HG02798 (cell line): ENCODE measurements around the gene PTPRK.

Experiments used
- ATAC-seq: cut with Tn5 transposase; IDR thresholded peaks from one replicate; pipeline ENCODE4 v1.9.1; 2021; ENCODE audit warnings: mild to moderate bottlenecking; ENCODE audit not compliant: unreplicated experiment, poor library complexity

Gene PTPRK

DNA sequence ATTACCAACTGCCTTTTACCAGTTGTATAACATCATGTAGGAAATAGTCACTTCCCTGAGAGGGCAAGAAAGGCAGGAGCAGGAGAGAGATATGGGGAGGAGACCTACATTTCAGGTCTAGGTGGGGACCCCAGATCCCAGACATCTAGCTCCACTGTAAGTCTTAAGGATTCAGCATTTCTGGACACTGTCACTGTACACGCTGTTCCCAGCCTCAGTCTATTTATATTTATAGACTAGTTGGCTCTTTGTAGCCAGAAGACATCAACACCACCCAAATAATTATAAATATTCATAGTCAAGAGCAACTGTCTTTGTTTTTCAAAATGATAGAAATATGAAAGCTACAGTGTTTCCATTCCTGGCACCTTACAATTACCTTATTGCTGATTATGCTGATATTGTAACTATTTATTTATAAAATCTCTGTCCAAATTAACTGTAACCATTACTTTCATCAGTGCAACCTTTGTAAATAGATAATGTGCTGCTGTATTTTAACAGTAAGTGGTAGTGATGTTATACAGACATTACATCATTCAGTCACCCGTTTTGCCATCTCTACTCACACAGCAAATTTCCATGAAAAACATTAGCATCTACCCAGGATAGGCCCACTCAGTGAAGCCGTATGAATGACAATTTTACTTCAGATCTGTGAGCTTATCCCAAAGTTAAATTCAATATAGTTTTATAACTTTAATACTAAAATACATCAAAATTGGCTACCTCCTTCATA lies 162.8 kb downstream of the PTPRK start:
- no peak for ATAC-seq

DNA sequence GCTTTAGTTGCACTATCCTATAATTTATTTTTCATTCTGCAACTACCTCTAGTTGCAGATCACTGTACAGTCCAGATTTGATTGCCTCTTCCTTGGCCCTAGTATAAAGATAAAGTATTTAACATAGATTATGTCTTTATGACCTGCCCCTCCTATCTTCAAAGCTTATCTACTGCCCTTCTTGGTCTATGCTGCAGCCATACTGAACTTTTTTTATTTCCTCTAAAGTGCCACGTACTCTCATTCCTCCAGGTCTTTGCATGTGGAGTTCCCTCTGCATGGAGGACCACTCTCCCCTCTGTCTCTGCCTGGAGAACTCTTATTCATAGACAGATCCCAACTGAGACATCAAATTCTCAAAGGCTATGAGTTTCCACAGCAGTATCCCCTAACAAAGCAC lies 168.0 kb downstream of the PTPRK start:
- no peak for ATAC-seq

DNA sequence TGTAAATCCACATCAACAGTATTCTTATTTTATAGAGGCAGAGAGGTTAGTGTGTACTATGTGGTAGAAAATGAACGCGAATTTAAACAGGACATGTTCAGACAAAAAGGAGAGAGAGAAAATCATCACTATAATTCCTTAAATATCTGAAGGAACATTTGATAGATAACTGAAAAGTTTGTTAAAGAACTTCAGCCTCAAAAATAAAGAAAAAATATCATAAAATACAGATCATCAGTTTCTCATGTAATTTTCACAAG lies 169.2 kb downstream of the PTPRK start:
- no peak for ATAC-seq

DNA sequence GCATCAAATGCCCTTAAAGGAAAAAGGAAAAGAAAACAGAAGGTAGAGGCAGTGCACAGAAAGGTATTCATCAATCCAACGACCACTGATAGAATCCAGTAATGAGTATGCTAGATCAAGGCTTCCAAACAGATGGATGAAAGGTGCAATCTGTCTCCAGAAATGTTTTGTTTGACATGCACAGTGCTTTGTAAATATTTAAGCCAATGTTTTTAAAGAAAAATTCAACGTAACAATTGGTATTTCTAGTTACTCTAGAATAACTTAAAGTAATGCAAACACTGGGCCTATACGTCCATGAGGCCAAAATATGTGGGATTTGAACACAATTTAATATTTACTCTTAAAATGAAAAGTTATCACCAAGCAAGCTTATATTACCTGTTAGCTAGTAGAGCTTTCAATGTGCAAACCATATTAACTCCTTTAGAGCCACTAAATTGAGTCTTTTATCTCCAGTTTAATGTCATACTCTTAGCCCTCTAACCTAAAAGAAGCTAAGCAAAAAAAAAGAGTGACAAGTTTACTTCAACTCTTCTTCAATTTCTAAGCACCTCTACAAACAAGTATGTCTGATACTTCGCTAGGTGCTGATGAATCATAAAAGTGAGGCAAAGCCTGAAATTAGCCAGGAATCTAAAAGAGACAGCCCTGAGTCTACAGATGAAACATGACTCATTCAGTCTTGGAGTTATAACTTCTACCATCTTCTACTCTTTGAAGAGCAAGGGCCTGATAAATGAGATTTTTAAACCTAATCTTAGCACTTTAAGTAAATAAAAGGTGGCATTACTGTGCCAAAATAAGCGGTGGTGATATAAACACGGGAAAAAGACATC lies 169.8 kb downstream of the PTPRK start:
- ATAC-seq = no peak

DNA sequence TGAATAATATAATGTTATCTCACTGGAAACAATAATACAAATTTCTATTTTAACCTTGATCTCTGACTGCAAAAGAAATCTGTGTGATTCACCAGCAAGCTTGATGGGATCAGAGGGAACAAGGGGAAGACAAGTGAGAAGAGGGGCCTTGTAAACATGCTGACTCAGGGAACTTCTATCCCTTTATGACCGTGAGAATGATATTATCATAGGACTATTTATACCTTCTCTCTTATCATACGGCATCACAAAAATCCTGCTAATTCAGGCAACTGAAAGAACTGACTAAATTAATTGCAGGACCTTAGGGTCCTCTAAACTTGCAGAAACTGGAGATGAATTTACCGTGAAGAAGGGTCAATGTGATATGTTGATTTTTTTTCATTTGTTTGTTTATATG lies 173.3 kb downstream of the PTPRK start:
- ATAC-seq = no peak

DNA sequence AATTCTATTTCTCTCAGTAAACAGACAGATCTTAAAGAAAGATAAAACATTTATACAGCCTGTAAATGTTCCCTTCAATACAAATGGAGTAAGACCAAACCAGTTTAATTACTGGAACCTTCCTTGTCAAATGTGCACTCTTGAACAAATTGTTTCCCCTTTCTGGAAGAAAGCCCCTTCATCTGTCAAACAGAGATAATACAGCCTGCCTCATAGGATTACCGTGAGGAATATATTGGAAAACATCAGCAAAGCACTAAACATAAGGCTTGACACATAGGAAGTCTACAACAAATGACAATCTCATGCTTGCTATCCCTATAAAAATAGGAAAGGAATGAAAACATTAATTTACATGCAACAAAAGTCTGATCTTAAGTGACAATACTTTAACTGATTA lies 173.8 kb downstream of the PTPRK start:
- no peak for ATAC-seq

DNA sequence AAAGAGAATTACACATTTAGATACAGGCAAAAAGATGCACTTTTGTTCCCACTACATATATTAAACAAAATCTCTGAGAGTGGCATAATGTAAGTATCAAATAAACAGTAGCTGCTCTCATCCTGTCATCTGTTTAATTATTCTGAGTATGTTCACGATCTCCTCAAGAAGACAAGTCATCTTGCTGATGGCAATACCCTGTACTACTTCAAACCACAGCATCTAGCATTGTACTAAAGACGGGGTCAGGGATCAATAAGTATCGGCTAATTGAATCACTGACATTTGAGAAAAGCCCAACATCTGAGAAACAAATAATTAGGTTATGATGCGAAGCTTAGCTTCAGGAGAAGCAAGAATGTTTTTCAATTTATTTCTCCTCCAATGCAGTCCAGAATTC lies 175.1 kb downstream of the PTPRK start:
- ATAC-seq = no peak

DNA sequence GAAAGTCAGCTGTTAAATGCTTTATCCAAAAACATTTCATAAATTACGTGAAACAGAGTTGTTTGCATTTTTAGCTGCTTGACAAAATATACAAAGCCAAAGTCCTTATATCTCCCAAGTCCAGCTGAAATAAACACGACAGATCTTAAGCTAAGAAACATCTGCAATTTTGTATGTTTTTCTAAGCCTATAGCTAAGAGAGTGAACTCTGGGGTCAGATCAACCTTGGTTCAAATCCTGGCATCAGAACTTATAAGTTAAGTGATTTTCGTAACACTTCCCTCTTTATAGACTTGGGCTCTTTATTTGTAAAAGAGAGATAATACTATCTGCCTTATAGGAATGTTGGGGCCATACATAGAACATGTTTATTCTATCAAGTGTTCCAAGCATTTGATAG lies 176.7 kb downstream of the PTPRK start:
- ATAC-seq = no peak

DNA sequence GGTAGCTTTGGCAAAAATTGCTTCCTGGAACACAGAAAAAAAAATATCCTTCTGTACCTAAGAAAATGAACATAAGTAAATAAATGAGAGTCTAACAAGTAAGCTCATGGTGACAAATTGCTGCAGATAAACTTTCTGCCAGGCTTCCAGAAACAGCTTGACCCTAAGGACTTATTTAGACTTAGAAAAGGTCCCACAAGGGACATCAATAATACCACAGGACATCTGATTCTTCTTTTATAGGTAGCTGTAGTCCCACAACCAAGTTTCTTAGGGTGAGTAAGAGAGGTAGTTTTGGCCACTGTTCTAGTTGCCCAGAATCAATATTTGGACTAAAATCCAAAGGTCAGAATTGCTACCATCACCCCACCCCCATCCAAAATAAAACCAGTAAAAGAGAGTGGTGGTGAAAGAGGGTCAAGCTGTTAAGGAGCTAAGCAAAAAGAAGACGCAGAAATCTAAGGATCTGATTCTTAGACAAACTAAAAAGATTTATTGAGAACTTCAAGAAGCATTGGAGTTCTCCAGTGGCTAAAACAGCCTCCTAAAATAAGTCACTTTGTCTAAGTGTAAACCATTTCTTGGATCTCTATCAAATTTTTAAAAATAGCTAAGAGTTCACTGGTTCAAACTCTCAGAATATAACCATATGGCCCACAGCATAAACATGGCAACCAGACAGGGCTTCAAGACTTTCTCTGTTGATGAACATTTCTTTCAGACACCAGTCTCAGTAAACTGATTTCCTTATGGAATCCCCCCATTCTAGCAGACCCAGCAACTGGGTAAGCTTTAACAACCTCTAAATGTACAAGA lies 180.6 kb downstream of the PTPRK start:
- ATAC-seq = no peak

DNA sequence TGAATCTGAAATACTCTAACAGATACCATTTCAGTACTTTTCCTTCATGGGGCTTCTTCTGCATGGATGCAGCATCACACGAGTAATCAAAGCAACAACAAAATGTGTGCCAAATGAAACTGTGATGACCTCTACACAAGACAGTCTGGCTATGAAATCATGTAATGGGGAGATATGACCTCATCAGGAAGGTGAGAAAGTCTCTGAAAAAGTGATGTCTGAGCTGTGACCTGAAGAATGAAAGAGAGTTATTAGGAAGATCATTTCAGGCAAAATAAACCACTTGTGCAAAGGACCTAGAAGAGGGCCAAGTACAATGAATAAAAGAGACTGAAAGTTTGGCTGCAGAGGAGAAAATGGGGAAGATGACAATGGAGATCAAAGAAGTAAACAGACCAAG lies 182.8 kb downstream of the PTPRK start:
- ATAC-seq = no peak

DNA sequence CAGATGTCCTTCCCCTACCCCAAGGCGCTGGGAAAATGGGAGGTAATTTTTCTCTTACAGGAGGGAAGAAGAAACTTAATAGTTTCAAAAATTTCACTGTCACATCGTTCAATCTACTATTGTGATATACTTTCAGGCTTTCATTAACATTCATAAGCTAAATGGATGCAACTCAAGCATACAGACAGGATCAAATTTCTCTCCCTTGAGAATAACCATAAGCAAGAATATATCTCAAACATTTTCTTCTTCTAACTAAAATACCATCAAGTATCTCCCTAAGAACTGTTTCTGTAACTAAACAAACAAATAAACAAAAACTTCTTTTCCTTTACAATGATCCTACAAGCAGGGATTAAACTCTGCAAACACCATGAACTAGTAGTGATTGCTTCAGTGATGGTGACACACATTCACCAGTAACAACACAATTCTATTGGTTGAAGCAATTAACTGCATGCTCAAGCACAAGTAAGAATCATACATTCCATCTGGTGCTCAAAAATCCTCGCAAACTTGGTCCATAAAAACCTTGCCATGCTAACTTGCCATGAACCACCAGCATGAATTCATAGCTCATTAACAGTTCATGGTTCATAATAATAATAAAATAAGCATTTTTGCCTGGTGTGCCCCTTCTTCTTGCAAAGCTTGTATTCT lies 183.8 kb downstream of the PTPRK start:
- ATAC-seq = no peak

DNA sequence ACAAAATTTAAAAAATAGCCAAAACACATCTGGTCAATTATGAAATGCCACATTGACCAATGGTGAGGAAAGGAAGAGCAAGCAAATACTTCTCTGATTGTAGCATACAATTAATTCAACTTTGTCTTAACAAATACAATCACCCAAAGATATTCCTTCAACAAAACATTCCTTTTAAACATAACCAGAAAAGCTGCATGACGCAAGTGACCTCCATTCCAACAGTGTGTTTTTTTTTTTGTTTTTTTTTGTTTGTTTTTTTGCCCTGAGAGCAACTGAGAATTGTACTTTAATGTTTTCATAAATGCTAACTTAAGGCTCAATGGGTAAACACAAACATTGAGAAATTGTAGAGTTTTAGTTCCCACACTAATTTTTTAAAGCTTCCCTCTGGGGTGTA lies 184.4 kb downstream of the PTPRK start:
- no peak for ATAC-seq

DNA sequence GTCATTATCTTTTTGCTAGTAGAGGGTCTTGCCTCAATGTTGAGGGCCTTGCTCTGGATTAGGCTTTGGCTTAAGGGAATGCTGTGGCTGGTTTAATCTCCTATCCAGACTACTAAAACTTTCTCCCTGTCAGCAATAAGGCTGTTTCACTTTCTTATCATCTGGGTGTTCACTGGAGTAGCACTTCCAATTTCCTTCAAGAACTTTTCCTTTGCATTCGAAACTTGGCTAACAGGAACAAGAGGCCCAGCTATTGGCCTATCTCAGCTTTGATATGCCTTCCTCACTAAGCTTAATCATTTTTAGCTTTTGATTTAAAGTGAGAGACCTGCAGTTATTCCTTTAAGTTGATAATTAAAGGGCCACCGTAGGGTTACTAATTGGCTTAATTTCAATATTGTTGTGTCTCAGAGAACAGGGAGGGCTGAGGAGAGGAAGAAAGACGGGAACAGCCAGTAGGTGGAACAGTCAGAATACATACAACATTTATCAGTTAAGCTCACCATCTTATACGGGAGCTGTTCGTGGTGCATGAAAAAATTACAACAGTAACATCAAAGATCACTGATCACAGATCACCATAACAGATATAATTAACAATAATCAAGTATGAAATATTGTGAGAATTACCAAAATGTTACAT lies 186.7 kb downstream of the PTPRK start:
- no peak for ATAC-seq

DNA sequence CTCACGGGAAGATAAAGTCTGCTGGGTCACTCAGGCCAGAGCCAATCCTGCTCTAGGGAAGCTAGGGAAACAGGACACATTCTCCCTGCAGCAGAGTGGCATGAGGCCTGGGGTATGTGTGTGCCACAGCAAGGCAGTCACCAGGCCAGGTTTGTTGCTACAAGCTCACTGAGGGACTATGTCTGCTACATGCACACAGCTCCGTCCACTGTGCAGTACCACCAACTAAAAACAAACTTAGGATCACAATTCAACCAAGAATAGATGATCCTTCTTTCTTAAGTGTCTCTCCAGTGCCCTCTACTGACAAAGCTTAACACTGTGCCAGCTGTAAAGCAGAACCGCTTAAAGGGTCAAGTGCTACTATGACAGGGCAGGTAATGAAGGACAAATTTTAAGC lies 192.5 kb downstream of the PTPRK start:
- peak; percentile 90 for ATAC-seq

DNA sequence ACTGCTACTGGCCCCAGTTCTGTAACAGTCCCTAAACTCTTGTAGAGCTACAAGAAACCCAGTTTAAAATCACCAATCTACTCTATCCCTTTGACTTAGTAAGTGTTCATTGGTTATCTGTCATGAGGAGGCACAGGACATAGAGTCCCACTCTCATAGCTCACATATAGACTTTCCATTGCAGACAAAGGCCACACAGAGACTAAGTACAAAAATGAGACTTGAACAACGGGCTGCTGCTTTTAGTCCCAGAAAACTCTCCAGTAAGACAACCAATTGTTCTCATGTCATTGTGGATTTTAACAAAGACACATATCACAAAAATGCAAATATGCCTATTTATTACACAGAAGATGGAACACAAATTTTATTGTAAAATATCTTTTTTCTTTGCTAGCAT lies 197.4 kb downstream of the PTPRK start:
- no peak for ATAC-seq

DNA sequence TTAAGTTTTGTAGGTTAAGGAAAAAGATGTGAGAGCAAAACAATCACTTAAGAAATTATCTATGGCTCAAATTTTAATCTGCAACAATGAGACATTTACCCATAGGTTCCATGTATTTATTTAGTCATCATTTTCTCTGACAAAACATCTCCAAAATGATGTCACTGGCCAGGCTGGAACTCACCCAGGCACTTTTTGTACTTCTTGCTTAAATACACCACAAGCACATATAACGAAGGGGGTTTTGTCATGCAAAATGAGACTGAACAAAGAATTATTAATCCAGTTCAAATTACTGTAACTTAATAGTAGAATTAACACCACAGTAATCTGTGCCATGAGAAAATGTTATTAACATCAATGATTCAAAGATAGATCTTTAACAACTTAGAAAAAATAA lies 200.5 kb downstream of the PTPRK start:
- ATAC-seq = no peak

DNA sequence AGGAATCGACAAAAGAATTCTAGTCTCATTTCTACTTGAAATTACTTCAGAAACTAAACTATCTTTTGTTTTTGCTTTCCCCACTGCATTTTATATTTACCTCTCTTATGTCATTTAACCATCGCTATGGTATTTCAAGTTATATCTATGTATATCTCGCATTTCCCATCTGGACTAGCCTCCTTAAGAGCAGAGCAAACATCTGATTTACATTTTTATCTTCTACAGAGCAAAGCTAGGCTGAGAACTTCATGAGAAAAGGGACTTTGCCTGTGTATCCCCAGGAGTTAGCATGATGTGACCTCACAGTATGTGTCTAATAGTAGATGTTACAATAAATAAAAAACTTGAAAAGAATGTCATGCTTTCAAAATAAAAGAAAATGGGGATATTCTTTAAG lies 201.2 kb downstream of the PTPRK start:
- no peak for ATAC-seq

DNA sequence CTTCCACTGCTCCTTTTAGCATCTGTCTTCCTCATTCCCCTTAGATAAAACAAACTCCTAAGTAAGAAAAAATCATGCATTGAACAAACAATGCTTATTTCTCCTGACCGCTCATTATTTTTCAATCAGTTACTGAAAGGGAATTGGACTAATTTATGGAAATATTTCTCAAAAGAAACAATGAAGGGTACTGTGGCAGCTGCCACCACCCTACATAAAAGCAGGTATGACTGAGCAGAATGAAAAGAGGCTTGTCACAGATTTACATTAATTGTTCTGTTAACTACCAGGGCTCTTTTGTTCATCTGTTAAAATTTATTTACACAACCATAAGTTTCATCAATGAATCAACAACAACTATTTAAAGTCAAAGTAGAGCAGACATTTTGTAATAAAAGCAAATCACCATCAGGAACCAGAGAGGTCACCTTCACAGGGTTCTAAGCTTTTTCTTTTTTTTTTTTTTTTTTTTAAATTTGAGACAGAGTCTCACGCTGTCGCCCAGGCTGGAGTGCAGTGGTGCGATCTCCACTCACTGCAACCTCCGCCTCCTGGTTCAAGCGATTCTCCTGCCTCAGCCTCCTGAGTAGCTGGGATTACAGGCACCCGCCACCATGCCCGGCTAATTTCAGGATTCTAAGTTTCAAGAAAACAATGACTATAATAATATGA lies 204.0 kb downstream of the PTPRK start:
- ATAC-seq = no peak

DNA sequence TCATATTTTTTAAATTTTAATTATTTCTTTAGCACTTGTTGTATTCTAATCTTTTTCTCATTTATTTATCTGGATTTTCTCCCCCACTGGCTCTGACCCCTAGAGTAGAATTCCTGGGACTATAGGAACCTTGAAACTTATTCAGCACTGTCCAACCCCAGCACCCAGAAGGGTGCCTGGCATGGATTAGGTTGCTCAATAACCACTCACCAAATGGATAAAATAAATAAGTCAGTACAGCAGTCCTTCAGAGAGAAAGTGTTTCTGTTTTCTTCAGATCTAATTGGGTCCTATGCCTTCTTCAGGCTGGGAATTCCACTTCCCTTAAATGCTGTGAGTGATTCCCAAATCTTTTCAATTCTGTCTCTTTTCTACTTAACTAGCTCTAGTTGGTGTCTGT lies 206.2 kb downstream of the PTPRK start:
- ATAC-seq = no peak
